ENCODE data around the gene APRT. TPM values are rescaled to one million over a fixed set of nuclear protein-coding genes. Genes with fewer than 3 reads are reported as not detected.

Gene APRT
- total and polyA plus RNA-seq, 10 of the 15 experiments (the other 5 are each of a cell fraction or from before 2014, with no cell fraction given): 30.6 to 495 (median 166) TPM

DNA sequence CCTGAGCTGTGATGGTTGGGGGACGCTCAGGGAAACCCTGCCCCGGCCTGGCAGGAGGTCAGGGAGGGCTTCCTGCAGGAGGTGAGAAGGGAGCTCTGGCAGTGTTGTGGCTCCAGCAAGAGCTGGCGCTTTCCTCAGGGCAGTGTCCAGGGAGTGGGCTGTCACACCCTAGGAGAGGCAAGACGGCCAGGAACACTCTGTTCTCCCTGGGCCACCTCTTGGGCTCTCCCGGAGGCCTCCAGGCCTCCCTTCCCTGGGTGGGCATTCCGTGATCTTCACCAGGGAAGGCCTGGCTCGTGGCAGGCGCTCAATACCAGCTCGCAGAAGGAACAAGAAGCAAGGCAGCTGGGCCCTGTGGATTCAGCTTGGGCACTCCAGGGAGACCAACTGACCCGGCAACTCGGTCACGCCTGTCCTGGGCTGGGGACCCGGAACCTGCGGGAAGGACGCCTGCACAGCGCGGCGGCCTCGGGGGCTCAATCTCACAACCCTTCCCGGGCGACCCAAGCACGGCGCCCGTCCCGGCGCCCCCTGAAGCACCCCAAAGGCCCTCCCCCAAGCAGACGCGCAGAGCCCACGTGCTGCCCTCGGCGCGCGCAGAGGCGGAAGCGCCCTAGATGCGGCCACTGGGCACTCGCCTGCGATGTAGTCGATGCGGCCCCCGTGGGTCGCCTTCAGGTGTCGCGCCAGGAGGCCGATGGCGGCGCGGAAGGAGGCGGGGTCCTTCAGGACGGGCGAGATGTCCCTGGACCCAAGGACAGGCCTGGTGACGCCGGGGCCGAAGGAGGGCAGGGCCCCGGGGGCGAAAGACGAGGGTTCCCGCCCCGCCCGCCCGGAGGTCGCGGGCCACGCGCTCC lies 588 bp downstream of the APRT start (continued):
- TF ChIP-seq, protein P1, sequence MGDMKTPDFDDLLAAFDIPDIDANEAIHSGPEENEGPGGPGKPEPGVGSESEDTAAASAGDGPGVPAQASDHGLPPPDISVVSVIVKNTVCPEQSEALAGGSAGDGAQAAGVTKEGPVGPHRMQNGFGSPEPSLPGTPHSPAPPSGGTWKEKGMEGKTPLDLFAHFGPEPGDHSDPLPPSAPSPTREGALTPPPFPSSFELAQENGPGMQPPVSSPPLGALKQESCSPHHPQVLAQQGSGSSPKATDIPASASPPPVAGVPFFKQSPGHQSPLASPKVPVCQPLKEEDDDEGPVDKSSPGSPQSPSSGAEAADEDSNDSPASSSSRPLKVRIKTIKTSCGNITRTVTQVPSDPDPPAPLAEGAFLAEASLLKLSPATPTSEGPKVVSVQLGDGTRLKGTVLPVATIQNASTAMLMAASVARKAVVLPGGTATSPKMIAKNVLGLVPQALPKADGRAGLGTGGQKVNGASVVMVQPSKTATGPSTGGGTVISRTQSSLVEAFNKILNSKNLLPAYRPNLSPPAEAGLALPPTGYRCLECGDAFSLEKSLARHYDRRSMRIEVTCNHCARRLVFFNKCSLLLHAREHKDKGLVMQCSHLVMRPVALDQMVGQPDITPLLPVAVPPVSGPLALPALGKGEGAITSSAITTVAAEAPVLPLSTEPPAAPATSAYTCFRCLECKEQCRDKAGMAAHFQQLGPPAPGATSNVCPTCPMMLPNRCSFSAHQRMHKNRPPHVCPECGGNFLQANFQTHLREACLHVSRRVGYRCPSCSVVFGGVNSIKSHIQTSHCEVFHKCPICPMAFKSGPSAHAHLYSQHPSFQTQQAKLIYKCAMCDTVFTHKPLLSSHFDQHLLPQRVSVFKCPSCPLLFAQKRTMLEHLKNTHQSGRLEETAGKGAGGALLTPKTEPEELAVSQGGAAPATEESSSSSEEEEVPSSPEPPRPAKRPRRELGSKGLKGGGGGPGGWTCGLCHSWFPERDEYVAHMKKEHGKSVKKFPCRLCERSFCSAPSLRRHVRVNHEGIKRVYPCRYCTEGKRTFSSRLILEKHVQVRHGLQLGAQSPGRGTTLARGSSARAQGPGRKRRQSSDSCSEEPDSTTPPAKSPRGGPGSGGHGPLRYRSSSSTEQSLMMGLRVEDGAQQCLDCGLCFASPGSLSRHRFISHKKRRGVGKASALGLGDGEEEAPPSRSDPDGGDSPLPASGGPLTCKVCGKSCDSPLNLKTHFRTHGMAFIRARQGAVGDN (IDR thresholded peaks at IDR 0.05): peak; percentile 46
- TF ChIP-seq NR2C1 (IDR thresholded peaks at IDR 0.05) (peak; percentile 10; the same call in 1 of the 2 replicates), STAT3 (IDR thresholded peaks at IDR 0.05; ENCODE audit: low read depth, low read length) (no peak), BACH1 (IDR thresholded peaks at IDR 0.05; ENCODE audit: borderline replicate concordance) (peak; percentile 55; the same call in 1 of the 2 replicates), HCFC1 (IDR thresholded peaks at IDR 0.05; ENCODE audit: low read length) (peak; percentile 52), EGR1 (IDR thresholded peaks at IDR 0.05; ENCODE audit: borderline replicate concordance in 1 of 2, low read depth in 2 of 2, low read length in 2 of 2) (peak in 1 of 2 experiments; percentile 46; a peak in 1 of 3 replicates), GABPA (IDR thresholded peaks at IDR 0.05; ENCODE audit: low read depth) (no peak), MXI1 (IDR thresholded peaks at IDR 0.05; ENCODE audit: low read depth, low read length) (peak; percentile 63; the same call in 1 of the 2 replicates), MEF2A (IDR thresholded peaks at IDR 0.05; ENCODE audit: insufficient read depth, low read depth, low read length) (no peak), CBFB (IDR thresholded peaks at IDR 0.05; ENCODE audit: low read depth) (peak; percentile 32; the same call in 1 of the 2 replicates), ZBED1 (IDR thresholded peaks at IDR 0.05; ENCODE audit: borderline replicate concordance) (peak; percentile 5; the same call in 1 of the 2 replicates), SIN3A (IDR thresholded peaks at IDR 0.05; ENCODE audit: low read depth, low read length) (peak; percentile 76), IKZF1 (conservative IDR thresholded peaks at IDR 0.05) (peak; percentile 30; the same call in 1 of the 2 replicates), RAD51 (IDR thresholded peaks at IDR 0.05) (peak; percentile 81)
- TF ChIP-seq, protein P2, sequence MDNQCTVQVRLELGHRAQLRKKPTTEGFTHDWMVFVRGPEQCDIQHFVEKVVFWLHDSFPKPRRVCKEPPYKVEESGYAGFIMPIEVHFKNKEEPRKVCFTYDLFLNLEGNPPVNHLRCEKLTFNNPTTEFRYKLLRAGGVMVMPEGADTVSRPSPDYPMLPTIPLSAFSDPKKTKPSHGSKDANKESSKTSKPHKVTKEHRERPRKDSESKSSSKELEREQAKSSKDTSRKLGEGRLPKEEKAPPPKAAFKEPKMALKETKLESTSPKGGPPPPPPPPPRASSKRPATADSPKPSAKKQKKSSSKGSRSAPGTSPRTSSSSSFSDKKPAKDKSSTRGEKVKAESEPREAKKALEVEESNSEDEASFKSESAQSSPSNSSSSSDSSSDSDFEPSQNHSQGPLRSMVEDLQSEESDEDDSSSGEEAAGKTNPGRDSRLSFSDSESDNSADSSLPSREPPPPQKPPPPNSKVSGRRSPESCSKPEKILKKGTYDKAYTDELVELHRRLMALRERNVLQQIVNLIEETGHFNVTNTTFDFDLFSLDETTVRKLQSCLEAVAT (IDR thresholded peaks at IDR 0.05): no peak; the same call in 1 of the 2 replicates
- TF ChIP-seq, protein P3, sequence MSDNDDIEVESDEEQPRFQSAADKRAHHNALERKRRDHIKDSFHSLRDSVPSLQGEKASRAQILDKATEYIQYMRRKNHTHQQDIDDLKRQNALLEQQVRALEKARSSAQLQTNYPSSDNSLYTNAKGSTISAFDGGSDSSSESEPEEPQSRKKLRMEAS (IDR thresholded peaks at IDR 0.05; ENCODE audit: low read depth, low read length): peak; percentile 71
- TF ChIP-seq, protein P4, sequence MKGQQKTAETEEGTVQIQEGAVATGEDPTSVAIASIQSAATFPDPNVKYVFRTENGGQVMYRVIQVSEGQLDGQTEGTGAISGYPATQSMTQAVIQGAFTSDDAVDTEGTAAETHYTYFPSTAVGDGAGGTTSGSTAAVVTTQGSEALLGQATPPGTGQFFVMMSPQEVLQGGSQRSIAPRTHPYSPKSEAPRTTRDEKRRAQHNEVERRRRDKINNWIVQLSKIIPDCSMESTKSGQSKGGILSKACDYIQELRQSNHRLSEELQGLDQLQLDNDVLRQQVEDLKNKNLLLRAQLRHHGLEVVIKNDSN (IDR thresholded peaks at IDR 0.05; ENCODE audit: borderline replicate concordance, extremely low read length, insufficient read depth, low read depth, low read length): peak; percentile 96
- TF ChIP-seq, protein P5, sequence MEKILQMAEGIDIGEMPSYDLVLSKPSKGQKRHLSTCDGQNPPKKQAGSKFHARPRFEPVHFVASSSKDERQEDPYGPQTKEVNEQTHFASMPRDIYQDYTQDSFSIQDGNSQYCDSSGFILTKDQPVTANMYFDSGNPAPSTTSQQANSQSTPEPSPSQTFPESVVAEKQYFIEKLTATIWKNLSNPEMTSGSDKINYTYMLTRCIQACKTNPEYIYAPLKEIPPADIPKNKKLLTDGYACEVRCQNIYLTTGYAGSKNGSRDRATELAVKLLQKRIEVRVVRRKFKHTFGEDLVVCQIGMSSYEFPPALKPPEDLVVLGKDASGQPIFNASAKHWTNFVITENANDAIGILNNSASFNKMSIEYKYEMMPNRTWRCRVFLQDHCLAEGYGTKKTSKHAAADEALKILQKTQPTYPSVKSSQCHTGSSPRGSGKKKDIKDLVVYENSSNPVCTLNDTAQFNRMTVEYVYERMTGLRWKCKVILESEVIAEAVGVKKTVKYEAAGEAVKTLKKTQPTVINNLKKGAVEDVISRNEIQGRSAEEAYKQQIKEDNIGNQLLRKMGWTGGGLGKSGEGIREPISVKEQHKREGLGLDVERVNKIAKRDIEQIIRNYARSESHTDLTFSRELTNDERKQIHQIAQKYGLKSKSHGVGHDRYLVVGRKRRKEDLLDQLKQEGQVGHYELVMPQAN (conservative IDR thresholded peaks at IDR 0.05): peak; percentile 95

Data from GM12878 (cell line).